GM21737 (cell line): ENCODE data around the gene PLA2R1.

Experiments
- ATAC-seq: cut with Tn5 transposase; IDR thresholded peaks from one replicate; pipeline ENCODE4 v1.9.1; 2021; ENCODE audit warnings: mild to moderate bottlenecking, moderate library complexity; ENCODE audit not compliant: unreplicated experiment

Gene PLA2R1

DNA sequence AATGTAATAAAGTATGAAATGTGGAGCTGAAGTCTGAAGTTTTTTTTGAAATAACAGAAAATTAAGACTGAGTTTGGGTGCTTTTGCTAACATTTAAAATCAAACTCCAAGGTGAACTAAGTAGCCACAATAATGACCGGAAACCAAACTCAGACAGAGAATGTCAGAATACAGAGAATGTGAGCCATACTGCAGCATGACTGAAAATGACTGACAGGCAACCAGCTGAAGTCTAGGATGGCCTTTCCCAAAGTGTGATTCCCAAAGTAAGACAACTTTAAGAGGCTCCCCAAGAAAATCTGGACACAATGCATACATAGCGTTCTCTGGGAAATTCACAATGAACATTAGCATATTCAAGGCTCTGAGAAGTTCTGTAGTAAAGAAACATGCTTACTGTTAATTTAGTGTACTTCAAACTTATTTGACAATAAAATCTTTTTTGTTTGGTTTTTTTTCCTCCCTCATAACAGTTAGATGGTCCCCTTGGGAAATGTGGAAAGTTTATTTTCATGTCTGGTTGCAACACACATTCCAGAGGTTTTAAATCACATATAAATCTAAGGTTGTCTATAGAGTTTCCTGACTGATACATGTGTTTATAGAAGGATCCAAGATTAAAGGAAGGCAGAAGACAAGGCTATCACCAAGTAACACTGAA lies 28.6 kb downstream of the PLA2R1 start:
- no peak for ATAC-seq

DNA sequence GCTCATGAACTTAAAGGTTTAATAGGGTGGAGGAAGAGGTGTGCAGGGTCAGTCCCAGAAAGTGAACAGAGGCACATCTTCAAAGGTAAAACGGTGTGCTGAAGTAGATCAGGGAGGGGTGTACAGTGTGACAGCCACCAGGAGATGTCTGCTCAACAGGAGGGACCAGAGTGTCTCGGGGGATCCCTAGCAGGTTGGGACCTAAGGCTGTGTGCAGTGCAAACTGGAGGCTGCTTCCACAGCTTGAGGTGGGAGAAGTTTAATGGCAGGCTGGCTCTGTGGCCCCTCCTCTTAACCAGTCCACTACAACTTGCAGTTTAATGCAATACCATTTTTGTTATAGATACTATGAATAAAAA lies 33.2 kb downstream of the PLA2R1 start:
- ATAC-seq: no peak

DNA sequence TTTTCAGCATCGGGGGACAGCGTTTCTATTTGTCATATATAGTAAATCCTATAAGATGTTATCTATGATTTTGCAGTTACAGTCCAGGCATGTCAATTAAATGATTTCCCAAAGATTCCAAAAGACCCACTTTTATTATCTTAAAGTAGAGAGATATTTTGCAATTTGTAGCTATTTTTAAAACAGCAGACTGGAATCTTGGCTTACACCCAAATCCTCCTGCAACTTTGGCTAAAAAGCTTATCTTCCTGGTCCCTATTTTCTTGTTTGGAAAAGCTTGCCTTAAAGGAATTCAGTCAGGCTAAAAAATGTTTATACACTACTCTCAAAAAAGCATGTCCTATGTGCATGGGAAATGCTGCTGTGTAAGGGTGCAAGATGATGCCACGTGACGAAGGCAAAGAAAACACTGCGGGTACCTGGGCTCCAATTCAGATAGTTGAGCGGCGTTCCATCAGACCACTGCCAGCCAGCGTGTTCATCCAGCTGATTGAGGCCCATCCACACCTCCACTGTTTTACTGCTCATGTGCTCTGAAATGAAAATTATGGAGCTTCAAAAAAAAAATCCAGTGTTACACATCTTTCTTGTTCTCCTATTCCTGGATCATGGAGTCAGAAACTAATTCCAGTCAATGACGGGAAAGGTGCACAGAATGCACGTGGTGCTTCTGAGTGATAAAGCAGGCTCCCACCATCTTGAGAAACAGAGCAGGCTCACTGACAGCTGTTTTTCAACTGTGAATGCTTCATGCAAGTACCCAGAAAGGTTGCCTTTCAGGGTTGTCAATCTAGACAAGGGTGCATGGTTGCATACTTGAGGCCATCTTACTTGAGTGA lies 33.8 kb downstream of the PLA2R1 start:
- ATAC-seq: no peak

DNA sequence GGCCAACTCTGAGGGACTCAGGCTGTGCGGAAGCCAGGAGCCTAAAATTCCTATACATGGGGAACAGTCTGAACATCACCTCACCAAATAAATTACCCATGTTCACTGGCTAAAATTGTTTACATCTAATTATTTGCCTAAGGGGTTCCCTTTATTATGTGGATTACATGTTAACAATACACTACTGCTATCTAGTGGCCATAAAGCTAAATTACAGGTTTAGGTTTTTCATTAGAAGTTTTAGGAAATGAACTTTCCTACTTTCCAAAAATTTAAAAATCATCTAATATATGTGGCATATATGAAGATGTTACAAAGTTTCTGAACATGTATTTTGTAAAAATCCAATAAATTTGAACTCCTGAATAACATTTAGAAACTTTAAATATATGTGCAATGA lies 40.3 kb downstream of the PLA2R1 start:
- ATAC-seq: no peak

DNA sequence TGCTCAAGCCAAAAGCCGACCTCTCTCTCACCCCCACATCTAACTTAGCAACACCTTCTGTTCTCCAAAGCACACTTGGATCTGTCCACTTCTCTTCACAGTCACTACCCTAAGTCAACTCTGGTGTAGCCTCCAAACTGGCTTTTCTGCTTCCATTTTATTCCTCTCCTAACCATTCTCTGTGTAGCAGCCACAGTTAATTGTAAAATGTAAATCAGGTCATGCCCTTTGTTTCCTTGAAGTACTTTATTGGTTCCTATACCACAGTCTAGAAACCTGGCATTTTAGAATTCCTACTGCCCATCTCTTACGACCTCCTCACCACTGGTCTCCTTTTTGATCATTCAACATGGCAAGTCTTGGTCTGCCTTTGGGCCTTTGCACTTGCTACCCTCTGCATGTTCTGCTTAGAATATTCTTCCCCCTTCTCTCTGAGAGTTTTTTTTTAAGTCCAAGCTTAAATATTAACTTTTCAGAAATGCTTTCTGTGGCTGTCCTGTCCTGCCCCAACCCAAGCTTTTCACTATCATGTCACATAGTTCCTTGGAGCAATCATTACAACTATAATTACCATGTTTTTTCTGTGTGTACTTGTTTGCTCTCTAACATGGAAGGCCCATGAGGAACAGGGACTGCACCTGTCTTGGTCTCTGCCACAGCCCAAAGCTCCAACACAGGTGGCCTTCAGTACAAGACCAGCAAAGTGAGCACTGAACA lies 42.9 kb downstream of the PLA2R1 start:
- ATAC-seq: no peak

DNA sequence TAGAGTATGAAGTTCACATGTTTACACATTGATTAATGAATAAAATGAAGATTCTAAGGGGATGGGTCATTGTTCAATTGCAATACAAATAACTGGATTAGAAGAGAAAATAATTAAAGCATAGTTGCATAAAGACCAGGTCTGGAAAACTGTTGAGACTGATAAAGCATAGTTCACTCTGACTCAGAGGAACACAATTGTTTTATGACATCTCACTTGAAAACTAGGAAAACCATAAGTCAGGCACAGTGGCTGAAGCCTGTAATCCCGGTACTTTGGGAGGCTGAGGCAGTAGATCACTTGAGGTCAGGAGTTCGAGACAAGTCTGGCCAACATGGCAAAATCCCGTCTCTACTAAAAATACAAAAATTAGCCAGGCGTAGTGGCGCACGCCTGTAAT lies 46.7 kb downstream of the PLA2R1 start:
- no peak for ATAC-seq

DNA sequence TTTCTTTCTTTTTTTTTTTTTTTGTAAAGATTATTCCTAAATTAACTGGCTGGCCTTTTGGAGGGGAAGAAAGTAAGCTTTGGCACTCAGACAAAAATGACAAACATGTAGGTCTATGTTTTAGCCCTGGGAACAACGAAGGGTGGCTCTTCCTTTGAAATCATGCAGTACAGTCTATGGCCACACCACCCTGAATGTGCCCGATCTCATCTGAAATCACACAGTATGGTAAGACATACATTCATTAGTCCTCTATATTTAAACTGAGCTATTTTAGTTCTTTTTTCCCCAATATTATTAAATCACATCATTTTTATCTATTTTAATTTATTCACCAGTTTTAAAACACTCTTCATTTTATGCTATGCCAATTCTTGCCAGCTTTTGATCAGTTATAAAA lies 48.2 kb downstream of the PLA2R1 start:
- ATAC-seq: no peak

DNA sequence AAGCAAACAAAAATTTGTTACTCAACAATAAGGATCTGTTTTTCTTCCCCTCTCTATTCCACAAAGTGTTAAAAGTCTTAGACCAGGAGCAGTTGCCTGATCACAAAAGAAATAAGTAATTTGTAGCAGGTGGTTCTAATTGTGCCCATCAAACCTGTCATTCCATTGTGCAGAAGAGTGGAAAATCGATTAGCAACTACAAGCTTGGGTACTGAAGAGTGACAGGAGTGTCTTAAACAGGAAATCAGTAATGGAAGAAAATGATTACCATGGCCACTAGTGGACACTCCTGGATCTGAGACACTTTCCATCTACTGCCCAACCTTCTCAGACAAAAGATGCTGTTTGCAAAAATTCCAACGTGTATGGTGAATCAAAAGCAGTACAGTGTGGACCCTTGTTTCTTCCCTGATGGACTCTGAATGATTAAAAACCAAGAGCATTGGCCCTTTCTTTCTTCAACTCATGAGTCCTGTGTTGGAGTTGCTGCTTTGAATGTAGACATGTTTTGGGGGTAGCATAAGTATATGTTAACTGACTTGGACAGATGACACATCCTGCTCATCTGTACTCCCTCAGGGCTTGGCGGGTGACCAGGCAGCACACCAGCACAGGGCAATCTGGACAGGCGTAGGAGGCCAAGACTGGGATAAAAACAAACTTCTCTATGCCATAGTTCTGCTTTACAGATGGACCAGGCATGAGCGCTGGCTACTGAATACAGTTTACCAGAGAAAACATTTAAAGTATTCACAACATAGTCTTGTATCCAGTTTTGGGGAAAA lies 51.9 kb downstream of the PLA2R1 start:
- no peak for ATAC-seq

DNA sequence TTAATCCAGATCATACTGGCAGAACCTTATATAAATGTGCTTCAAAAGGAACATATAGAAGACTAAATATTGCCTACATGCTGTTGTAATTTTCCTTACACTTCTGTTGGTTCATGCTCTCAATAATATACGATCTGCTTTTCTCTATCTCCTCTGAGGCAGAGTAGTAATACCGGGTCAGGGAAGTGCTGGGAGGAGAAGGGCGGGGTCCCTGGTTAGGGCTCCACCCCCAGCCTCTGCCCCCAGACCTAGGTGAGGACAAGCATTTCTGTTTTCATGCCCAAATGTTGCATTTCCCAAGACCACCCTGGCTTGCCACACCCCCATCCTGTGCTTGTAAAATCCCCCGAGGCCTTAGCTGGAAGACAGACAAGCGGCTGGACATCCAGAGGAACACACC lies 55.3 kb downstream of the PLA2R1 start:
- ATAC-seq: no peak

DNA sequence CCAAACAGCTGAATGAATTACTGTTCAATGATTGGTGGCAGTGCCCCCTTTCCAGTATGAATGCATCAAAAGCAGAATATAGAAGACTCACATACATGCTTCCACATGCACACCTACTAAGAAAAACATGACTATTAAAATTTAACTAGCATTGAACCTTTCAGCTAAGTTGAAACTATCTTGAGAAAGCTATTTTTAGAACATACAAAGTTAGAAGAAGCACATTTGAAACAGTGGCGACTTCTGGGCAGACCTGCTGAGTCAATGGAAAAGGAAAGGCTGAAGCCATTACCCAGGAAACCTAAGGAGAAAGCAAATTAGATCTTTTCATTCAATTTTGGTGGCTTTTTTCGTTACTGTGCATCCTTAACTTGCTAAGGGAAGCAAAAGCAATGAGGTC lies 55.9 kb downstream of the PLA2R1 start:
- no peak for ATAC-seq

DNA sequence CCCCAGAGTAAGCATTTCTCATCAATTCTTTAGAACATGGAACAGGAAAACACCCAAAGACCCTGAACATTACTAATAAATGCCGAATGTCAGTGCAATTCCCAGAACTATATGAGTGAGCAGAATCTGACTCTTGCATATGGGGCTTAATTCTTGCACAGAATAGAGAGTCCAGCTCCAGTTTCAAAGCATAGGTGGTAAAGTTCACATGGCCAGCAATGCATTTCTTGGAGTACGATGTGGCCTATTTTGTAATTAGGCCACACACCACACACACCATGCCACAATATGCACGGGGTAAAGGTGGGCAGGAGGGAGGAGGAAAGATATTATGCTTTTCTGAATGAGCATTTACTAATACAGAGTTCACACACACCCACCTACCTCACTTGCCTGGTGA lies 56.5 kb downstream of the PLA2R1 start:
- ATAC-seq: no peak

DNA sequence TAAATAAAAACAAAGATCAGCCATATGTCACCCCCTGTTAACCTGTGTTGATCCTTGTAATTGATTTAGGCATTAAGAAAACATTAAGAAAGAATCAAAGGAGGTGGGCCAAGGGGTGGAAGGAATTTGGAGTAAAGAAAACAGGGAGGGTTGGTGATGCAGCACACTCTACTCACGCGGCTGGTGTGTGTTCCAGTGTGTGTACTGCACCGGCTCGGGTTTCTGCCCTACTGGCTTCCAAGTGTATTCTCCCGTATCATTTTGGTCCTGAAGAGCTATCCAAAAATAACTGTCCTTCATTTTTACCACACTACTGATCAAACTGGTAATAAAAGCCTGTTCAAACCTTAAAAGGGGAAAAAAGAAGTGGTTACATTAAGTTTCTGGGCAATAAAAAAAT lies 56.9 kb downstream of the PLA2R1 start:
- no peak for ATAC-seq

DNA sequence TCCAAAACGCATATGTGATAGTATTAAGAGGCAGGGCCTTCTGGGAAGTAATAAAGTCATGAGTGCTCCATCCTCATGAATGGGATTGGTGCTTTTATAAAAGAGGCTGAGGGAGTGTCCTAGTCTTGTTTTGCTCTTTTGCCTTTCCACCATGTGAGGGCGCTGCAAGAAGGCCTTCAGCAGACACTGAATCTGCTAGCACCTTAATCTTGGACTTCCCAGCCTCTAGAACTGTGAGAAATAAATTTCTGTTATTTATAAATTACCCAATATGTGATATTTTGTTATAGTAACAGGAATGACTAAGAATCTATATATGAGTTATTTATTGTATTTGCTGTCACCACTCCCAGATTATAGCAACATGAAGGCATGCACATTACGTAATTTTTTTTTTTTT lies 63.5 kb downstream of the PLA2R1 start:
- no peak for ATAC-seq

DNA sequence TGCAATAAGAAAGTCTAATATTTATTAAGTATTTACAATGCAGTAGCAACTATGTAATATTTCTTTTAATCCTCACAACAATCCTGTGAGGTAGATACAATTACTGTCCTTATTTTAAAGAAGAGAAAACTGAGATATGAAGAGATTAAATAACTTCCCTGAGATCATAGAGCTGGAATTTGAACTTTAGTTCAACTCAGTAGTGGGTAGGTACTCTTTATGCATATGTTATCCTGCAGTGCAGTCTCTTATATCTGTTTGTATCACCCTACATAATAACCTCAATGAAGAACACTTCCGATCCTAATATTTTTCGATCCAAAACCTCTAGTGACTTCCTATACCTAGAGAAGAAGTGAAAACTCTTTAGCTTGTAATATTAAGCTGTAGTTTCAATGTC lies 64.2 kb downstream of the PLA2R1 start:
- ATAC-seq: no peak

DNA sequence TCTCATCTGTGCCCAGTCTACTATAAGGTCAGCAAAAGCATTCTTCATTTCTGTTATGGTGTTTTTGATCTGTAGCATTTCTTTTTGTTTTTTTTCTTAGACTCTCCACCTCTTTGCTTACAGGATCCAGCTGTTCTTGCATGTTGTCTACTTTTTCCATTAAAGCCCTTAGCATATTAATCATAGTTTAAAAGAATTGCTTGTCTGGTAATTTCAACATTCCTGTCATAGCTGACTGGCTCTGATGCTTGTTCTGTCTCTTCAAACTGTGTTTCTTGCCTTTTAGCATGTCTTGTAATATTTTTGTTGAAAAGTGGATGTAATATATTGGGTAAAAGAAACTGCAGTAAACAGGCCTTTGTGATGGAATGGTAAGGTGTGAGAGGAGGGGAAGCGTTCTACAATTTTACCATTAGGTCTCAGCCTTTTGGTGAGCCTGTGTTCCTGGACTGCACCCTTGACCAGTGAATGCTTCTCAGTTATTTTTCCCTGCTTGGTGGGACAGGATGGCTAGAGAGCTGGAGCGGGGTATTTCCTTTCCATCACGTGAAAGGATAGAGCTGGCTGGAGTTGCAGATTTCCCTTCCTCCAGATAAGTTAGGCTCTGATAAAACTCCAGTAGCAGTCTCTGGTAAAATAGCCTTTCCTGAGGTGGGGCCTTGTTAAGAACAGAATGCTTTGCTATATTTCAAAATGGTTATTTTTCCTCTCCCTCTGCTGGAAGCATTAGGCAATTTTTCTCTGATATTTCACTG lies 65.4 kb downstream of the PLA2R1 start:
- no peak for ATAC-seq

DNA sequence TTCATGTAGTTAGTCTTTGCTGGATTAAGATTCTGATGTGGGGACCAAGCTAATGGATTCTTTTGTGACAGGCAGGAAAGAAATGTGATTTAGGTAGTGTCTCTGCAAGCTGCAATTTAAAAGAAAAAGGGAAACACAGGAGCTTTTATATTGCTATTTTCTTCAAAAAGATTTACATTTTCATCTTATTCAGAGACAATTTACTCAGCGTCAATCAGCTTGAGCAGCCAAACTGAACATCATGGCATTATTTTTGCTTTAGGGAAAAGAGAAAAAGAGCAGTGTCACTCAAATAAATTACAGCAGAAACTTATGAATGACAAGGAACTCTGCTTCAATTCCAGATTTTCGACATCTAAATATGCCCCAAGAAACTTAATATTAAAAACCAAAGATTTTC lies 67.4 kb downstream of the PLA2R1 start:
- ATAC-seq: no peak

DNA sequence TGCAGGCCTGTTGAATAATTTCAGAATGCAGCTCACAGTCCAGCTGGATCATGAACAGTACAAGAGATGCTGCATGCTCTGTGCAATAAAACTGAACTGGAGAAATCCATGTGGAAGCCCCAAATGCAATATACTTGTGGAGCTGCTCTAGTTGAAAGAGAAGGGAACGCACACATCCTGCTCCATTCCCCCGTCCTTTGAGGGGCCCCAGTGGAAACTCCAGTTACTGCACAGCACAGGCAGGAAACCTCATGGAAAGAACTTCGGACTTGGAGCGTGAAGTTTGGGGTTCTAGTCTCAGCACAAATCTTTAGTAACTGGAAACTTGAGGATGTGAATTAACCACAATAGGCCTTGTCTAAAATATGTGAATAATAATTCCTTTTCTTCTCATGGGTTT lies 73.2 kb downstream of the PLA2R1 start:
- no peak for ATAC-seq

DNA sequence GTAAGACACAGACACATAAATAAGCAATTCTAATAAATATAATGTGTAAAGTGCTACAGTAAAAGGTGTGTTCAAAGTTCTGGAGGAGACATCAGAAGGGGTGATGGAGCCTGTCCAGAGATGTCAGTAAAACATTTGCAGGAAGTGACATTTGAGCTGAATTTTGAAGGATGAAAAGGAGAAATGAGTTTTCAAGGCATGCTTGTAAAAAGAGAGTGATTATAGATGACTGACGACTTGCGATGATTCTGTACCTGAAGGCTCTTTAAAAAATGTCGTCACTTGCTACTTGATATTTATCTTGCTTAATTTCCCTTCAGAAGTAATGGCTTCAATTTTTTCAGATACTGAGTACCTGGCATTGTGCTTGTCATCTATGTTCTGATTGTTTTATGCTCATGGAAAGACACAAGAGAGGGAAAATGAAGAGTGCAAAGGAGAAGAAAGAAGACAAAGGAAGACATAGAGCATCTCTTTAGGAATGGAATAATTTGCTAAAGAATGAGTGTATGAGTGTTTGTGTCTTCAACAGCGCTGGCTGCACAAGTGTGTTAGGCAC lies 73.9 kb downstream of the PLA2R1 start:
- ATAC-seq: no peak

DNA sequence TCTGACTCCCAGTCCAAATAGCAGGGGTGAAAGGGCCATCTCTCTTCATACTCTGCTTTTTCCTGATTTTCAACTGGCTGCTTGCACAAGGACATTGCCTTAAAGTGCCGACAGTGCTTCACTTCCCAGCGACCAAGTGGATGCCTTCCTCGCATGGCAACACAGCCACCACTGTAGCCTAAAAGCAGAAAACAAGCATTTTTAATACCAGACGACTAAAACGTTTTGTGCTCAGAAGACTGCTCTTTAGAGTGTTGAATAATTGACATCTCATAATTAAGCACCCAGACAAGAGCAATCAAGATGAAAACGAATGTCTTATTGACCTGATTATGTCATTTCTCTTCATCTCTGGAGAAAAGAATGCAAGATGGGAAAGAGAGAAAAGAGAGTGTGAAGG lies 75.2 kb downstream of the PLA2R1 start:
- ATAC-seq: no peak

DNA sequence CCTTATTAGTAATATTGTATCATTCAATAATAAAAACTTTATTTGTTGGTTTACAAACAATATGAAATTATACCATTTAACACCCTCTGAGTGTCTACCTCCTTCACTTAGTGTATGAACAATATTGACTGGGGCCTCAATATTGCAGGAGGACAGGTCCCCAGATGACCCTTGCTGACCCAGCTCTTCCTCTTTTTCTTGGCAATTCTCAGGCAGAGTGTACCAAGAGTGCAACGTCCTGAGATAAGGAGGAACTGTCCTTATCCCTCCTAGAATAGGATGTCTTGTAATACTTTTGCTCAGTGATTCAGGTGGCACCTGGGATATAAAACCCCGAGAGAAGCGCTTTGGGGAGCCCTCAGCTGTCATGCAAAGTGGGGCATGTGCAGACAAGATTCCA lies 76.8 kb downstream of the PLA2R1 start:
- ATAC-seq: no peak
